Measurements from ENCODE around the gene PDK4.
"Not testable (repeated sequence)": the region's sequence is repeated elsewhere in the genome, so short reads cannot be mapped to it uniquely, and the experiment has no call there.

DNA sequence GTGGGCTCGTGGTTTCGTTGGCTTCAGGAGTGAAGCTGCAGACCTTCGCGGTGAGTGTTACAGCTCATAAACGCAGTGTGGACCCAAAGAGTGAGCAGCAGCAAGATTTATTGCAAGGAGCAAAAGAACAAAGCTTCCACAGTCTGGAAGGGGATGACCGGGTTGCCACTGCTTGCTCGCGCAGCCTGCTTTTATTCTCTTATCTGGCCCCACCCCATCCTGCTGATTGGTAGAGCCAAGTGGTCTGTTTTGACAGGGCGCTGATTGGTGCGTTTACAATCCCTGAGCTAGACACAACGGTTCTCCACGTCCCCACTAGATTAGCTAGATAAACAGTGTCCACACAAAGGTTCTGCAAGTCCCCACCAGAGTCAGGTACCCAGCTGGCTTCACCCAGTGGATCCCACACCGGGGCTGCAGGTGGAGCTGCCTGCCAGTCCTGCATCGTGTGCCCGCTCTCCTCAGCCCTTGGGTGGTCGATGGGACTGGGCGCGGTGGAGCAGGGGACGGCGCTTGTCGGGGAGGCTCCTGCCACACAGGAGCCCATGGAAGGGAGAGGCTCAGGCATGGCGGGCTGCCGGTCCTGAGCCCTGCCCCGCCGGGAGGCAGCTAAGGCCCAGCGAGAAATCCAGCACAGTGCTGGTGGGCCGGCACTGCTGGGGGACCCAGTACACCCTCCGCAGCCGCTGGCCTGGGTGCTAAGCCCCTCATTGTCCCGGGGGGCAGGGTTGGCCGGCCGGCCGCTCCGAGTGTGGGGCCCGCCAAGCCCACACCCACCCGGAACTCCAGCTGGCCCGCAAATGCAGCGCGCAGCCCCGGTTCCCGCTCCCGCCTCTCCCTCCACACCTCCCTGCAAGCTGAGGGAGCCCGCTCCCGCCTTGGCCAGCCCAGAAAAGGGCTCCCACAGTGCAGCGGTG is 44.0 kb downstream of the PDK4 start:
- TF ChIP-seq NRL (CRISPR knock-in tag; IDR thresholded peaks at IDR 0.05; ENCODE audit: borderline replicate concordance); MAFK (conservative IDR thresholded peaks at IDR 0.05 in 1 of 2, IDR thresholded peaks at IDR 0.05 in 1 of 2; ENCODE audit: low read length in 2 of 2); TBP (CRISPR knock-in tag; IDR thresholded peaks at IDR 0.05); ZNF672 (CRISPR knock-in tag; IDR thresholded peaks at IDR 0.05); POLR2A (IDR thresholded peaks at IDR 0.05; ENCODE audit: insufficient read depth in 1 of 2, low read depth in 2 of 2, low read length in 2 of 2); ZNF329 (CRISPR knock-in tag; IDR thresholded peaks at IDR 0.05; ENCODE audit: low read depth); NFE2 (CRISPR knock-in tag; IDR thresholded peaks at IDR 0.05): not testable (repeated sequence)
